GM23338 (cell line): Measurements from ENCODE around the gene EXOC6B.

Source experiments
- CREB1 ChIP-seq: fragments of 250-450 bp; sonication (Bioruptor Pico); IDR thresholded peaks from 2 replicates; pipeline ENCODE4 v1.5.0; 2020; ENCODE audit warnings: low read depth, mild to moderate bottlenecking, moderate library complexity
- EZH2 ChIP-seq: fragments of 200-600 bp; sonication (generic); IDR thresholded peaks from one replicate; pipeline ENCODE4 v1.8.0; 2017; ENCODE audit warnings: antibody characterized with exemption, mild to moderate bottlenecking, low read depth; ENCODE audit not compliant: unreplicated experiment
- EZH2phosphoT487 ChIP-seq: fragments of 200-600 bp; sonication (generic); IDR thresholded peaks from one replicate; pipeline ENCODE4 v1.8.1; 2018; ENCODE audit warnings: antibody characterized with exemption; ENCODE audit not compliant: unreplicated experiment
- JUNB ChIP-seq: IDR thresholded peaks from one replicate; pipeline ENCODE4 v1.6.1; 2016; ENCODE audit warnings: antibody characterized with exemption; ENCODE audit not compliant: unreplicated experiment
- NANOG ChIP-seq: IDR thresholded peaks from 2 replicates; pipeline ENCODE4 v1.6.1; 2016; ENCODE audit warnings: antibody characterized with exemption, borderline replicate concordance
- POLR2AphosphoS5 ChIP-seq: IDR thresholded peaks from 2 replicates; pipeline ENCODE4 v1.6.1; 2016; ENCODE audit warnings: antibody characterized with exemption, low read depth
- STAT1 ChIP-seq: IDR thresholded peaks from one replicate; pipeline ENCODE4 v1.6.1; 2016; ENCODE audit warnings: antibody characterized with exemption; ENCODE audit not compliant: unreplicated experiment
- TF ChIP-seq, protein P1 (sequence below), 2 experiments: fragments of 200-600 bp in 1 of 2; sonication (generic) in 1 of 2; conservative IDR thresholded peaks; 2 replicates each; pipeline versions ENCODE4 v1.5.1 to v1.6.1; 2016 to 2017; ENCODE audit warnings: antibody characterized with exemption in 2 of 2, low read depth in 2 of 2, mild to moderate bottlenecking in 2 of 2, moderate library complexity in 1 of 2
- TF ChIP-seq, protein P2 (sequence below): IDR thresholded peaks from one replicate; pipeline ENCODE4 v1.6.1; 2018; ENCODE audit warnings: antibody characterized with exemption; ENCODE audit not compliant: unreplicated experiment
- TF ChIP-seq, protein P3 (sequence below): IDR thresholded peaks from 2 replicates; pipeline ENCODE4 v1.6.1; 2016; ENCODE audit warnings: antibody characterized with exemption

DNA sequence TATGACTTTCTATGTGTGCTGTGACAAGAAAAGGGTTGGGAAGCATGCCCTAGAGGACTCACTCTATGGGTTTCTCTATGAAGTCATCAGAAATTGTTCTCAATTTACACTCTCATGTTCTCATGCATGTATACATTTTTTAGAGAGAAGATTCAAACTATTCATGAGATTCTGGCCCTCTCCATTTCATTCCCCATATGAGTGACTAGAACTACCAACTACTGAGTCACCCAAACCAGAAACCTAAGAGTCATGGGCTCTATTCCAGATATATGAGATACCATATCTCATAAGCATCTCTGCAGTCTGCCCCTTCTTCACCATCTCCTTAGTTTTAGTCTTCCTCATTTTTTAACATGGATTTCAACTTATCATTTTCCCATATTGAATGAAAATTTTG is 87.7 kb downstream of the EXOC6B start:
- TF ChIP-seq, protein P1, sequence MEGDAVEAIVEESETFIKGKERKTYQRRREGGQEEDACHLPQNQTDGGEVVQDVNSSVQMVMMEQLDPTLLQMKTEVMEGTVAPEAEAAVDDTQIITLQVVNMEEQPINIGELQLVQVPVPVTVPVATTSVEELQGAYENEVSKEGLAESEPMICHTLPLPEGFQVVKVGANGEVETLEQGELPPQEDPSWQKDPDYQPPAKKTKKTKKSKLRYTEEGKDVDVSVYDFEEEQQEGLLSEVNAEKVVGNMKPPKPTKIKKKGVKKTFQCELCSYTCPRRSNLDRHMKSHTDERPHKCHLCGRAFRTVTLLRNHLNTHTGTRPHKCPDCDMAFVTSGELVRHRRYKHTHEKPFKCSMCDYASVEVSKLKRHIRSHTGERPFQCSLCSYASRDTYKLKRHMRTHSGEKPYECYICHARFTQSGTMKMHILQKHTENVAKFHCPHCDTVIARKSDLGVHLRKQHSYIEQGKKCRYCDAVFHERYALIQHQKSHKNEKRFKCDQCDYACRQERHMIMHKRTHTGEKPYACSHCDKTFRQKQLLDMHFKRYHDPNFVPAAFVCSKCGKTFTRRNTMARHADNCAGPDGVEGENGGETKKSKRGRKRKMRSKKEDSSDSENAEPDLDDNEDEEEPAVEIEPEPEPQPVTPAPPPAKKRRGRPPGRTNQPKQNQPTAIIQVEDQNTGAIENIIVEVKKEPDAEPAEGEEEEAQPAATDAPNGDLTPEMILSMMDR (conservative IDR thresholded peaks at IDR 0.05; ENCODE audit: low read depth in 2 of 2), result no peak
- TF ChIP-seq POLR2AphosphoS5 (no peak), NANOG (no peak), EZH2 (no peak), STAT1 (no peak), EZH2phosphoT487 (no peak), CREB1 (CRISPR knock-in tag) (no peak), JUNB (no peak)
- TF ChIP-seq, protein P2, sequence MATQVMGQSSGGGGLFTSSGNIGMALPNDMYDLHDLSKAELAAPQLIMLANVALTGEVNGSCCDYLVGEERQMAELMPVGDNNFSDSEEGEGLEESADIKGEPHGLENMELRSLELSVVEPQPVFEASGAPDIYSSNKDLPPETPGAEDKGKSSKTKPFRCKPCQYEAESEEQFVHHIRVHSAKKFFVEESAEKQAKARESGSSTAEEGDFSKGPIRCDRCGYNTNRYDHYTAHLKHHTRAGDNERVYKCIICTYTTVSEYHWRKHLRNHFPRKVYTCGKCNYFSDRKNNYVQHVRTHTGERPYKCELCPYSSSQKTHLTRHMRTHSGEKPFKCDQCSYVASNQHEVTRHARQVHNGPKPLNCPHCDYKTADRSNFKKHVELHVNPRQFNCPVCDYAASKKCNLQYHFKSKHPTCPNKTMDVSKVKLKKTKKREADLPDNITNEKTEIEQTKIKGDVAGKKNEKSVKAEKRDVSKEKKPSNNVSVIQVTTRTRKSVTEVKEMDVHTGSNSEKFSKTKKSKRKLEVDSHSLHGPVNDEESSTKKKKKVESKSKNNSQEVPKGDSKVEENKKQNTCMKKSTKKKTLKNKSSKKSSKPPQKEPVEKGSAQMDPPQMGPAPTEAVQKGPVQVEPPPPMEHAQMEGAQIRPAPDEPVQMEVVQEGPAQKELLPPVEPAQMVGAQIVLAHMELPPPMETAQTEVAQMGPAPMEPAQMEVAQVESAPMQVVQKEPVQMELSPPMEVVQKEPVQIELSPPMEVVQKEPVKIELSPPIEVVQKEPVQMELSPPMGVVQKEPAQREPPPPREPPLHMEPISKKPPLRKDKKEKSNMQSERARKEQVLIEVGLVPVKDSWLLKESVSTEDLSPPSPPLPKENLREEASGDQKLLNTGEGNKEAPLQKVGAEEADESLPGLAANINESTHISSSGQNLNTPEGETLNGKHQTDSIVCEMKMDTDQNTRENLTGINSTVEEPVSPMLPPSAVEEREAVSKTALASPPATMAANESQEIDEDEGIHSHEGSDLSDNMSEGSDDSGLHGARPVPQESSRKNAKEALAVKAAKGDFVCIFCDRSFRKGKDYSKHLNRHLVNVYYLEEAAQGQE, result no peak
- TF ChIP-seq, protein P3, sequence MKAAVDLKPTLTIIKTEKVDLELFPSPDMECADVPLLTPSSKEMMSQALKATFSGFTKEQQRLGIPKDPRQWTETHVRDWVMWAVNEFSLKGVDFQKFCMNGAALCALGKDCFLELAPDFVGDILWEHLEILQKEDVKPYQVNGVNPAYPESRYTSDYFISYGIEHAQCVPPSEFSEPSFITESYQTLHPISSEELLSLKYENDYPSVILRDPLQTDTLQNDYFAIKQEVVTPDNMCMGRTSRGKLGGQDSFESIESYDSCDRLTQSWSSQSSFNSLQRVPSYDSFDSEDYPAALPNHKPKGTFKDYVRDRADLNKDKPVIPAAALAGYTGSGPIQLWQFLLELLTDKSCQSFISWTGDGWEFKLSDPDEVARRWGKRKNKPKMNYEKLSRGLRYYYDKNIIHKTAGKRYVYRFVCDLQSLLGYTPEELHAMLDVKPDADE, result no peak
